Right kidney (tissue), 1 donor: ENCODE results near the gene FYB1.
"Not testable (repeated sequence)": the region's sequence is repeated elsewhere in the genome, so short reads cannot be mapped to it uniquely, and the experiment has no call there.

Source experiments
- DNase-seq: peaks from one replicate; pipeline ENCODE4 v3.0.0-alpha.2; 2016

The FYB1 gene

GRCh38 chr5:39186722-39187539 lies 32.4 kb downstream of the FYB1 start:
- no peak for DNase-seq

- no peak for DNase-seq
Observed at GRCh38 chr5:39186289-39186688, 33.1 kb downstream of the FYB1 start.

DNA sequence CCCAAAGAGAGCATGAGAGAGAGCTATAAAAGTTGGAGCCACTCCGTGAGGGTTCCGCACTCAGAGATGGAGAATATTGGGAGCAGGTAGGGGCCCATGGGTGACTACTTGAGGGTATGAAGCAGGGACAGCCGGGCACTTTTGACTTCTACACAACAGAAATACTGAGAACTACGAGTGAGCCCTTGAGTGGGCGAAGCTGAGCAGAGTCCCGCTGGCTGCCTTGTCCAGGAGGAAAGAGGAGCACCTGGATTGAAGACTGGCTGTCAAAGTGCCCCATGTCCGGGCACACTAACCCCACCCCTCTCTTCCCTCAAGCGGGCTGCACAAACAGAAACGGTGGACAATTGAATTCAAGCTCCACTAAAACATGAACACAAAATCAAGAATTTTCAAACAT lies 33.6 kb downstream of the FYB1 start:
- no peak for DNase-seq

DNA sequence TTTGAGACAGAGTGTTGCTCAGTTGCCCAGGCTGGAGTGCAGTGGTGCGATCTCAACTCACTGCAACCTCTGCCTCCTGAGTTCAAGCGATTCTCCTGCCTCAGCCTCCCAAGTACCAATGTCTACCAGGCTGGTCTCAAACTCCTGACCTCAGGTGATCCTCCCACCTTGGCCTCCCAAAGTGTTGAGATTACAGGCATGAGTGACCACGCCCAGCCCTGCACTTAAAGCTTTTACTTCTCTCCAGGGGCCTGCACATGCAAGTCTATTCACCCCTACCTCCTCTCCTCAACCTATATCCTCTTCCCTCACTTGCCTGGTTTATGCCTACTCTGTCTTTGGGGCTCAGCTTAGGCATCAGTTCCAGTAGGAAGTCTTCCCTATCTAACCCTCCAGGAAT lies 39.8 kb downstream of the FYB1 start:
- DNase-seq: not testable (repeated sequence)

GRCh38 chr5:39178861-39179260 lies 40.5 kb downstream of the FYB1 start:
- DNase-seq: no peak

DNA sequence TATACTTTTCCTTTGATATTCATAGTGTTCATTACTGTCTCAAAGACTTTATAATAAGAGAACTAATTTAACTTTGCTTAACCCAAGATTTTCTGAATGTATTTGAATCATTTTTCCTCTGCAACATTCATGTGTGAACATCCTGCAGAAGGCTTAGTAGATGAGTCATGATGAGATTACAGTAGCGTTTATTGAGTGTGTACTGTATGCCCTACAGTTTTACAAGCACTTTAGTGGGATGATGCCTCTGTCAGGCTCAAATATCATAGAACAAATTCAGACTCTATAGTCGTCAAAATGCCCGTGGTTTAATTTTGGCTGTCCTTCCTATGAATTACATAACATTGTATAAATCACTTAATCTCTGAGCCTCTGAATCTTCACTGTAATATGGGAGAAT lies 41.2 kb downstream of the FYB1 start:
- no peak for DNase-seq

GRCh38 chr5:39177631-39177964 lies 41.8 kb downstream of the FYB1 start:
- DNase-seq: no peak

GRCh38 chr5:39176759-39177630 lies 42.4 kb downstream of the FYB1 start:
- DNase-seq: no peak

GRCh38 chr5:39175273-39175955 lies 43.9 kb downstream of the FYB1 start:
- no peak for DNase-seq

DNA sequence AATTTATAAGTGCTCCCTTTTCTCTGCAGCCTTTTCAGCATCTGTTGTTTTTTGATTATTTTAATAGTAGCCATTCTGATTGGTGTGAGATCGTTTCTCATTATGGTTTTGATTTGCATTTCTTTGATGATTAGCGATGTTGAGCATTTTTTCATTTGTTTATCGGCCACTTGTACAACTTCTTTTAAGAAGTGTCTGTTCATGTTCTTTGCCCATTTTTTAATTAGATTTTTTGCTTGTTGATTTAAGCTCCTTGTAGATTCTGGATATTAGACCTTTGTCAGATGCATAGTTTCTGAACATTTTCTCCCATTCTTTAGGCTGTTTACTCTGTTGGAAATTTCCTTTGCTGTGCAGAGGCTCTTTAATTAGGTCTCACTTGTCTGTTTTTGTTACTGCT lies 46.3 kb downstream of the FYB1 start:
- no peak for DNase-seq

GRCh38 chr5:39172593-39172992 lies 46.8 kb downstream of the FYB1 start:
- no peak for DNase-seq

DNA sequence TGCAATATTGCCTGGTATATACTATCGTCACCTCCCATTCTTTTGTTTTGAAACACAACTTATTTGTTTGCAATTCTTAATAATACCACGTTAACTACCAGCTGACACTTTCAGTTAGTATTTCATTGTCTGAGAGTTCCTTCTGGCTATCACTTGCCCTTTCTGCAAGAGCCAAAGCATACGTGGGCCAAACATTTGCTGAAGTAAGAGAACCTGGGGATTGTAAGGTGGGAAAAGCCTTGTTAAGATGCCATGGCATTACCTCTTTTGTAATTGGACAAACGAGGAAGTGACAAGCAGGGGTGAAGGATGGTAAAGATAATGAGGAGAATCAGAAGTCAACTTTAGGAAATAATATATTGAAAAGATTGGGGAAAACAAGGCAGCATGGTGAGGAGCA lies 47.7 kb downstream of the FYB1 start:
- DNase-seq: no peak

GRCh38 chr5:39169081-39169480 lies 50.3 kb downstream of the FYB1 start:
- DNase-seq: no peak

DNA sequence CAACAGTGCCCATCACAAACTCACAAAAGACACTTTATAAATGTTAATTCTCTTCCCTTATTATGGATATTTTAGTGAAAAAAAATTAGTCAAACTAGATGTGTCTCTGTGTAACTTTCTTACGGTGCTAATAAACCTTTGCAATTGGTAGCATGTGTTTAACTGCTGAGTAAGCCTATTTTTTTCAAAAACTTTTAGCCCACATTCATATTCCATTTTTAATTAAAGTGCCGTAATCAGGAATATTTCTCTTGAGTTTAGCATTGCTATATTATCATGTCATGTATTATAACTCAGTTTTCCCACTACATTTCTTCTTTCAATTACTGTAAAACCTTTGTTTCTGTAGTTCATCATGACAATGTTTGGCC lies 51.4 kb downstream of the FYB1 start:
- no peak for DNase-seq

DNA sequence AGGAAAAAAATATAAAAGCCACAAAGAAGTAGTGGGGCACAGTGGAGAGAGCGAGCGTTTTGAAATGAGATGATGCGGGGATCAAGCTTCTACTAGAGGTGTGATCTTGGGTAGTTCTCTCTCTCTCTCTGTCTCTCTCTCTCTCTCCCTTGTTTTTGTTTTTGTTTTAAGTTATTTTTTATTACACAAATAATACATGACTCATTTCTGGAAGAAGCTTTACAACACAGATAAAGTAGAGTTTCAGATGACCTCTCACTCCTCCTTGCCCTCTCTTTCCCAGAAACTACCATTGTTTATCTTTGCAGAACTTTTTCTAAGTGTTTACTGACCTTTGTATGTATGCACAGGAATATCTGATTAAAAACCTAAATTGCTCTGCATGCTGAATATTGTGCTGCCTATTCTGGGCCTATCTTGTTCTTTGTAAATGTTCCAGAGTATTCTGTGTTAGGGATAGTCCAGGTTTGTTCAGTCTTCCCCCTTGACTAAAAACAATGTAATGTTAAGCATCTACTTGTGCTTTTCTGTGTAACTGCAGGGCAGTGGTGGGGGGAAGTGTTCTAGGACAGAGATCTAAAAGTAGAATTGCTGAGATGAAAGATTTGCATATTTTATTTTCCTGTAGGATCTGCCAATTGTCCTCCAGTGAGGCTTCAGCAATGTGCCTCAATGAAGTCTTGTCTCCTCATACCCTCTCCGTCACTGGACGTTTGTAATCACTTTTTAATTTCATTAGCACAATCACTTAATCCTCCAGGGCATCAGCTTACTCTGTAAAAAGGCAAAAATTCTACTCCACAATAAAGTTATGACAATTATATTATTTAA lies 52.0 kb downstream of the FYB1 start:
- no peak for DNase-seq

DNA sequence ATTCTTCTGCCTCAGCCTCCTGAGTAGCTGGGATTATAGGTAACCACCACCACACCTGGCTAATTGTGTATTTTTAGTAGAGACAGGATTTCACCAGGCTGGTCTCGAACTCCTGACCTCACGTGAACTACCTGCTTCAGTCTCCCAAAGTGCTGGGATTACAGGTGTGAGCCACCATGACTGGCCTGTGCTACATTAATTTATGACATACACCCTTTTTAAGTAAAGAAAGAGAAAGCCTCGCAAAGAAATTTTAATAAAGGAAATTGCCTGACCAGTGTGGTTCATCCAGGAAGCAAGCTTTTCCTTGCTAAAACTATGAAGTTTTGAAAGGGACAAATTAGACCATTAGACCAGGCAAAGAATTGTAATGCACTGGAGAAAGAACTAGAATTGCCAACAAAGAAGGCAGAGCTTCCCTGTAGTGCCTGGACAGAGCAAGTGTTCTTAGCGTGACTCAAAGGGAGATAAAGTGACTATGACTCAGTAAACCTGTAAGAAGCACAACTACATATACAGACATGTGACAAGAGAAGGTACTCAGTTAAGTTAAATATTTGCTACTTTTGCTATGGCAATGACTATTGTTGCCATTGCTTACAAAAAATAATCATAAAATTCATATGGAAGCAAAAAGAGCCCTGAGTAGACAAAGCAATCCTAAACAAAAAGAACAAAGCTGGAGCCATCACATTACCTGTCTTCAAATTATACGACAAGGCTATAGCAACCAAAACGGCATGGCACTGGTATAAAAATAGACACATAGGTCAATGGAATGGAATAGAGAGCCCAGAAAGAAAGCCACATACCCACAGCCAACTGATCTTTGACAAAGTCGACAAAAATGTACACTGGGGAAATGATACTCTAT lies 54.6 kb downstream of the FYB1 start:
- DNase-seq: no peak

DNA sequence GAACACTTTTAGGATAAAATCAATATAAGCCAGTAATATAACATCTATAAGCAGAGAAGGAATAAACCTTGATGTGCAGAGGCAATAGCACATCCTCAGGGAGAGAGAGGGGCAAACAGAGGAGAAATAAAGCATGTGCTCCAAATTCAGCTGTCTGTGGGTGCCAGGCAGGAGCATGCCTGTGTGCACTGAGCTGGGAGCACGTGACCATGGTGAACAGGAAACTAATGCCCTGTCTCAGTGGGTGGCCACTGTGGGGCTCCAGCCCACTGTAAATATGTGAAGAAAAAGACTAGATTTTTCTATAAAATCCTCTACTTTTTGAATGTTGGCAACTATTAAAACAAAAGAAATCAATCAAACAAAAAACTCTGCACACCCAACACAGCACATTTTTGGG lies 55.3 kb downstream of the FYB1 start:
- no peak for DNase-seq

DNA sequence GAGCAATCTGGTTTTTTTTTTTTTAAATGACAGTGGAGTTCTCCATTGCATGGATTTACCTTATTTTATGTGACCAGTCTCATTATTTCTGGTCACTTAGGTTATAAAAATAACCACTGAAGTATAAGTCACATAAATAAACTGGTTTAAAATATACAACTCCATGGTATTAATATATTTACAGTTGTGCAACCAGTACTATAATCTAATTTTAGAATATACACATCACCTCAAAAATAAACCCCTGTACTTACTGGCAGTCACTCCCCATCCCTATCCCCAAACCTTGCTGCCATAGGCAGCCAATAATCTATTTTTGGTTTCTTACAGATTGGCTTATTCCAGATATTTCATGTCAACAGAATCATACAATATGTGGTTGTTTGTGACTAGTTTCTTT lies 57.8 kb downstream of the FYB1 start:
- no peak for DNase-seq

DNA sequence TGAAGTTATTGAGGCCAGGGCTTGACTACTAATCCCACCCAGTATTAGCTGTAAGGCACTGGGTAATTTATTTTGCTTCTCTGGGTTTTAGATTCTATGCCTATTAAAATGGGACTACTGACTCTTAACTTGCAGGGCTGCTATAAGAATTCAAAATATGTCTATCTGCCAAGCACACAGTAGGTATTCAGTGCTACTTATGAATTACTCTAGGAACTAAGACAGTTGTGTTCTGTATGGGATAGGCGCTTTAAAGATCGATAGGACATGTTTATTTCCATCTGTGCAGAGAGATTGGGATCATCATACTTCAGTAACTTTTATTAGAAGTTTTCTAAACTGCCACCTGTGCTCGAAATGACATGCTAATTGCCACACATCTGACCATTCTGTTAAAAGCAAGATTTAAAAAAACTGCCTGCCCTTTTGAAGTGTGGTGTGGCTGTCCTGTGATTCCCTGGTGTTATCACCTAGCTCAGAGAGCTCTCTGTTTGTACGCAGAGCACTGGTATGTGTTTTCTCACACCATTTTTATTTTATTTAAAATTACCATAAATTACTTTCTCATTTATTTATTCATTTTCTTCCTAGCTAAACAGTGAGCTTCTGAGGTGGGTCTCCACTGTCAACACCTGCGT lies 58.7 kb downstream of the FYB1 start:
- DNase-seq: no peak

DNA sequence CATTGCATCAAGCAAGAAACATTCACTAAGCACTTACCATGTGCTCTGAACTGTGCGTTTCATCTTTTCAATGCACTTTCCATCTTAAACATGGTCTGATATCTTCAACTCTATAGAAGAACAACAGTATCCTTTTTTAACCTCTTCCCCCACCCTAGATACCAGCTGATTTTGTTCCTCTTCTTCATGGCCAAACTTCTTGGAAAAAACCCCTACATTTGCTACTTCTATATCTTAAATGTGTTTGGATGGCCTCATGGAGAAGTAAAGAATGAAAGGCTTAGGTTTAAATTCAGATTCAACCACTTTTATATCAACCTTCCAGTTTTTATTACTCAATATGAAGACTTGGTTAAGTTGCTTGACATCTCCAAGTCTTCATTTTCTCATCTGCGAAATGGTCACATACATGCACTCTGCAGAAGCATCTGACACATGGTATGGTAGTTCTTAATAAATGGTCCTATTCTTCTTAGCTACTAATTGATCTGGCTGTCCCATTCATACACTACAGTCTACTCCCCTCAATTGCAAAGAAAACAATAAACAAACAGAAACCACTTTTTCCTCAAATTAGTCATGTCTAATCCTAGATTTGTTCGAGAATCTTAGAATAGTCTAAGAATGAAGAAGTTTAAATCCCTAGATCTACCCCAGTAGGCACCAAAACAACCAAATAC lies 59.4 kb downstream of the FYB1 start:
- DNase-seq: no peak
